ENCODE results near the gene CBR1.

GRCh38 chr21:36068748-36069398, 951 bp upstream of the CBR1 start:
- TF ChIP-seq POLR2AphosphoS5 (IDR thresholded peaks at IDR 0.05), result no peak
- TF ChIP-seq CTCF (IDR thresholded peaks at IDR 0.05), result no peak

Data from stomach (tissue), 4 donors.